ENCODE measurements around the gene PIGX. TPM values are rescaled to one million over a fixed set of nuclear protein-coding genes. Genes with fewer than 3 reads are reported as not detected.

Gene PIGX
- total RNA-seq, 2 experiments from 2014 or later = 30.7 to 32.8 TPM

DNA sequence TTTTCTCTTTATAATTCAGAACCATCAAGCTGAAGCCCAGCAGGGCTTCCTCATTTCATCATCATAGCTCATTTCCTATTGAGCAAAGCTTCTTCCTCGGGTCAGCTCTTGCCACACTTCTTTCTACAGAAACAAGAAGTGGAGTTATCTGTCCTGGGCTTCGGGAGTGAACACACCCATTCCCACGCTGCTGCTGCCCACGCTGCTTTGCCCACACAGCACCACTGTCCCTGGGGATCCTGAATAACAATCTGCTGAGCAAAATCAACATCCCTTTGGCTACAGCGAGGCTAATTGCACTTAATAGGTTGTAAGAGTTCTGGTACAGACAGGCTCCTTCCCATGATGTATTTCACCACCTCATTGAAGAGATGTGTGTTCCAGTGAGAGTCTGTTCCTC is 23.8 kb upstream of the PIGX start:
- H3K4me1 Mint-ChIP-seq (ENCODE audit: low read depth) = peaks cover 12% of the 10 kb centered on the region
- H3K27me3 Mint-ChIP-seq (ENCODE audit: low read depth) = no peaks in the 10 kb centered on the region
- intact Hi-C loops (cut with micrococcal nuclease) = no loop called here
- H3K4me3 Mint-ChIP-seq = no peak overlapping the region
- no peaks in the 10 kb centered on the region for H3K36me3 Mint-ChIP-seq (ENCODE audit: low read depth)
- no peak overlapping the region for H3K27ac Mint-ChIP-seq
- CTCF ChIA-PET = interaction anchor here (11.4 kb wide), 1 partner anchor 79 kb away, joined by 265 read pairs; no protein-coding TSS in a partner anchor
- DNase-seq = no peak
- H3K9me3 Mint-ChIP-seq = no peaks in the 10 kb centered on the region

DNA sequence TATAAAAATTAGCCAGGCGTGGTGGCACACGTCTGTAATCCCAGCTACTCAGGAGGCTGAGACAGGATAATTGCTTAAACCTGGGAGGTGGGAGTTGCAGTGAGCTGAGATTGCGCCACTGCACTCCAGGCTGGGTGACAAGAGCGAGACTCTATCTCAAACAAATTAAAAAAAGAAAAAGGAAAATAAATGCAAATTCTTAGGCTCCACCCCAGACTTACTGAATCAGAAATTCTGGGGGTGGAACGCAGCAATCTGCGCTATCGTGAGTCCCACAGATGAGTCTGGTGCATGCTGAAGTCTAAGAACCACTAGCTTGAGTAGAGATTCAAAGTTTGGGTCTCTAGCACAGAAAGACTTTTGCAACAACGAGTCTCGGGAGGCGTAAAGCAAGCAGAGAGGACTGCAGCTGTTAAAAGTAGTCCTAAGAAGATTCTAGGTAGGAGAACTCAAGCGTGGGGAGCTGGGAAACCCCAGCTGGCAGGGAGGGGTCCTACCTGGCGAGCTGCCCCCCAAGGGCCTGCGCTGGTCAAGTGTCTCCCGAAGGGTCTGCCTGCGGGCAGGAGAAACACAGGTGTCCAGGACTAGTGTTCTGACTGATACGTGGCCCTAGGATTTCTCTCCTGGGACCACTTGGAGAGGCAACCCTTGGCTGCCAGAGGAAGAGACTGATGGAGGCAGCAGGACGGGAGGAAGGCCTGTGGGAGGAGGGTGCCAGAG is 22.1 kb upstream of the PIGX start:
- no peak overlapping the region for H3K4me3 Mint-ChIP-seq
- no peak for DNase-seq
- CTCF ChIA-PET = interaction anchor here (11.4 kb wide), 1 partner anchor 80 kb away, joined by 265 read pairs; no protein-coding TSS in a partner anchor
- H3K27me3 Mint-ChIP-seq (ENCODE audit: low read depth) = no peaks in the 10 kb centered on the region
- no peak overlapping the region for H3K27ac Mint-ChIP-seq
- peaks cover 1% of the 10 kb centered on the region for H3K4me1 Mint-ChIP-seq (ENCODE audit: low read depth)
- H3K9me3 Mint-ChIP-seq = no peaks in the 10 kb centered on the region
- intact Hi-C loops (cut with micrococcal nuclease) = no loop called here
- H3K36me3 Mint-ChIP-seq (ENCODE audit: low read depth) = no peaks in the 10 kb centered on the region

- no peaks in the 10 kb centered on the region for H3K27me3 Mint-ChIP-seq (ENCODE audit: low read depth)
- CTCF ChIA-PET = interaction anchor here (0.7 to 11.4 kb wide), 3 partner anchors 14 to 686 kb away, joined by 4 to 265 read pairs (median 8); no protein-coding TSS in a partner anchor
- intact Hi-C loops (cut with micrococcal nuclease) = no loop called here
- no peak for DNase-seq
- no peaks in the 10 kb centered on the region for H3K4me1 Mint-ChIP-seq (ENCODE audit: low read depth)
- no peaks in the 10 kb centered on the region for H3K9me3 Mint-ChIP-seq
- no peaks in the 10 kb centered on the region for H3K36me3 Mint-ChIP-seq (ENCODE audit: low read depth)
- H3K27ac Mint-ChIP-seq = no peak overlapping the region
- H3K4me3 Mint-ChIP-seq = no peak overlapping the region
Measured at GRCh38 chr3:196691386-196691785, 20.8 kb upstream of the PIGX start.

- Mint-ChIP-seq H3K4me1 (ENCODE audit: low read depth) (no peaks in the 10 kb centered on the region), H3K4me3 (no peak overlapping the region), H3K9me3 (no peaks in the 10 kb centered on the region), H3K36me3 (ENCODE audit: low read depth) (no peaks in the 10 kb centered on the region), H3K27ac (no peak overlapping the region), H3K27me3 (ENCODE audit: low read depth) (no peaks in the 10 kb centered on the region)
- intact Hi-C loops (cut with micrococcal nuclease) = loop anchor here (2.0 kb wide), 1 partner anchor 157 kb away; no protein-coding TSS in a partner anchor
- no peak for DNase-seq
- CTCF ChIA-PET = interaction anchor here (1.6 to 11.4 kb wide), 2 partner anchors 10 to 85 kb away, joined by 7 to 265 read pairs; no protein-coding TSS in a partner anchor
Measured at GRCh38 chr3:196694202-196694638, 18.0 kb upstream of the PIGX start.

DNA sequence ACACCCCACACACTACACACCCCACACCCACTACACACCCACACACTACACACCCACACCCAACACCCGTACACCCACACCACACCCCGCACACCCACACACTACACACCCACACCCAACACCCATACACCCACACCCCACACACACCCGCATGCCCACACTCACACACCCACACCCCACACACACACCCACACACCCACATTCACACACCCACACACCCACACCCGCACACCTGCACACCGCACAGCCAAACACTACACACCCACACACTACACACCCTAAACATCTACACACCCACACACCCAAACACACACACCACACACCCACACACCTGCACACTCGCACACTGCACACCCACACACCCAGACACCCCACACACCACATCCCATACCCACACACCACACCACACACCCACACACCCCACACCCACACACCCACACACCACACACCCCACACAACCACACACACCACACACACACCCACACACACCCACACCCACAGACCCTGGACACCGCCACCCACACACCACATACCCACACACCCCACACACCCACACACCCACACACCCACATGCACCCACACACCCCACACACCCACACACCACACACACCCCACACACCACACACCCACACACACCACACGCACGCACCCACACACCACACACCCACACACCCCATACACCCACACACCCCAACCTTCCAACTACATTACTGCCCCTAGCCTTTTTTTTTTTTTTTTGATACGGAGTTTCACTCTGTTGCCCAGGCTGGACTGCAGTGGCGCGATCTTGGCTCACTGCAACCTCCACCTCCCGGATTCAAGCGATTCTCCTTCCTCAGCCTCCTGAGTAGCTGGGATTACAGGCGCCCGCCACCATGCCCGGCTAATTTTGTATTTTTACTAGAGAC is 17.0 kb upstream of the PIGX start:
- Mint-ChIP-seq H3K4me1 (ENCODE audit: low read depth) (no peaks in the 10 kb centered on the region), H3K4me3 (no peak overlapping the region), H3K9me3 (no peaks in the 10 kb centered on the region), H3K36me3 (ENCODE audit: low read depth) (no peaks in the 10 kb centered on the region), H3K27ac (no peak overlapping the region), H3K27me3 (ENCODE audit: low read depth) (no peaks in the 10 kb centered on the region)
- DNase-seq = no peak
- CTCF ChIA-PET = interaction anchor here (1.6 kb wide), 1 partner anchor 9 kb away, joined by 5 read pairs; no protein-coding TSS in a partner anchor
- intact Hi-C loops (cut with micrococcal nuclease) = loop anchor here (2.0 kb wide), 1 partner anchor 158 kb away; no protein-coding TSS in a partner anchor

DNA sequence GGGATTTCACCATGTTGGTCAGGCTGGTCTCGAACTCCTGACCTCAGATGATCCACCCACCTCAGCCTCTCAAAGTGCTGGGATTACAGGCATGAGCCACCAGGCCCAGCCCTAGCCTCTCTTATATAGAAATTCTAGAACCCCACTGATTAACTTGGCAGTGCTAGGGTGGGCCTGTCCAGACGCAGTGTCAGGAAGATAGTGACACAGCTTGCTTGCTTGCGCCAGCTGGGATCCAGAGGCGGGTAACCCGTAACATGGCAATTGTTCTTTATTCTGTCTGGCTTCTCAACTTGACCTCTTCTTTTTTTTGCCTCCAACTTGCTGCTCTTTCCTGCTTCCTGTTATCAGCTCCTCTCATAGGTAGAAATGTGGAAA is 16.3 kb upstream of the PIGX start:
- no peak for DNase-seq
- Mint-ChIP-seq H3K4me3 (no peak overlapping the region), H3K27ac (no peak overlapping the region), H3K4me1 (ENCODE audit: low read depth) (no peaks in the 10 kb centered on the region), H3K27me3 (ENCODE audit: low read depth) (no peaks in the 10 kb centered on the region), H3K36me3 (ENCODE audit: low read depth) (no peaks in the 10 kb centered on the region), H3K9me3 (no peaks in the 10 kb centered on the region)
- intact Hi-C loops (cut with micrococcal nuclease) = loop anchor here (2.0 kb wide), 1 partner anchor 159 kb away; no protein-coding TSS in a partner anchor
- CTCF ChIA-PET = interaction anchor here (0.9 to 1.6 kb wide), 2 partner anchors 10 to 87 kb away, joined by 4 to 5 read pairs; no protein-coding TSS in a partner anchor

- no peaks in the 10 kb centered on the region for H3K27me3 Mint-ChIP-seq (ENCODE audit: low read depth)
- H3K9me3 Mint-ChIP-seq = no peaks in the 10 kb centered on the region
- no peak overlapping the region for H3K27ac Mint-ChIP-seq
- H3K4me3 Mint-ChIP-seq = no peak overlapping the region
- CTCF ChIA-PET = interaction anchor here (0.6 to 1.6 kb wide), 3 partner anchors 9 to 327 kb away, joined by 4 to 5 read pairs (median 4); no protein-coding TSS in a partner anchor
- intact Hi-C loops (cut with micrococcal nuclease) = no loop called here
- no peak for DNase-seq
- H3K4me1 Mint-ChIP-seq (ENCODE audit: low read depth) = no peaks in the 10 kb centered on the region
- no peaks in the 10 kb centered on the region for H3K36me3 Mint-ChIP-seq (ENCODE audit: low read depth)
Measured at GRCh38 chr3:196697270-196697669, 14.9 kb upstream of the PIGX start.

DNA sequence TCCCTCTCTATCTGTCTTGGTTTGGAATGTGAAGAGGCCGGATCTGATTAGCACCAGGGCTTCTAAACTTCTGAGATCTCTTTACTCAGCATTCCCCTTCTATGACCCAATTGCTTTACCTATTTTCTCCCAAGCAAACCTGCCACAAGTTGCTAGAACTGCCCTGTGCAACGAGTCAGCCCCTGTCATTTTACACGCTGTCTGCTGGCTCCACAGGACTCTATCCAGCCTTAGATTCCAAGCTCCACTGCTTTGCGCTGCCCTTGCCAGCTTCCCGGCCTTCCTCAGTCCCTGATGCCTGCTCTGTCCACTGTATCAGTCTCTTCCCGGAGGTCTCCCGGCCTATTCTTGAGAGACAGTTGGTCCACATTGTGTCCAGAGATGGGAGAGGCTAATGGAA is 12.4 kb upstream of the PIGX start:
- H3K9me3 Mint-ChIP-seq = no peaks in the 10 kb centered on the region
- DNase-seq = no peak
- no peak overlapping the region for H3K27ac Mint-ChIP-seq
- intact Hi-C loops (cut with micrococcal nuclease) = no loop called here
- no peaks in the 10 kb centered on the region for H3K27me3 Mint-ChIP-seq (ENCODE audit: low read depth)
- H3K36me3 Mint-ChIP-seq (ENCODE audit: low read depth) = no peaks in the 10 kb centered on the region
- H3K4me3 Mint-ChIP-seq = no peak overlapping the region
- CTCF ChIA-PET = interaction anchor here (0.6 kb wide), 1 partner anchor 12 kb away, joined by 3 read pairs; no protein-coding TSS in a partner anchor
- no peaks in the 10 kb centered on the region for H3K4me1 Mint-ChIP-seq (ENCODE audit: low read depth)

DNA sequence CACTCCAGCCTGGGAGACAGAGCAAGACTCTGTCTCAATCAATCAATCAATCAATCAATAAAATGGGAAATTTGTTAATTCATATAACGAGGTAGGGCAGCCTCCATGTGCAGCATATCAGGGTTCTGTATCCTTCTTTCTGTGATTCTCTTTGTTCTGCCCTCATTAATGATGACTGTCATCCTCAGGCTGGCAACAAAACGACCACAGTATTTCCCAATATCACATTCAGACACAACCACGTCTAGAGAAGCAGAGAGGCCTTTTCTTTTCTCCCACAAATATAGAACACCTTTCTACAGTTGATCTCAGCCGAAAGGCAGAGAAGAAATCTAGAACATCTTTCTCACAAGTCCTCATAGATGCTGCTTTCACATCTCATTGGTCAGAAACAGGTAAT is 11.4 kb upstream of the PIGX start:
- Mint-ChIP-seq H3K36me3 (ENCODE audit: low read depth) (no peaks in the 10 kb centered on the region), H3K27me3 (ENCODE audit: low read depth) (no peaks in the 10 kb centered on the region), H3K4me3 (no peak overlapping the region), H3K4me1 (ENCODE audit: low read depth) (no peaks in the 10 kb centered on the region), H3K27ac (no peak overlapping the region), H3K9me3 (no peaks in the 10 kb centered on the region)
- no peak for DNase-seq
- intact Hi-C loops (cut with micrococcal nuclease) = no loop called here
- CTCF ChIA-PET = no interaction called here

DNA sequence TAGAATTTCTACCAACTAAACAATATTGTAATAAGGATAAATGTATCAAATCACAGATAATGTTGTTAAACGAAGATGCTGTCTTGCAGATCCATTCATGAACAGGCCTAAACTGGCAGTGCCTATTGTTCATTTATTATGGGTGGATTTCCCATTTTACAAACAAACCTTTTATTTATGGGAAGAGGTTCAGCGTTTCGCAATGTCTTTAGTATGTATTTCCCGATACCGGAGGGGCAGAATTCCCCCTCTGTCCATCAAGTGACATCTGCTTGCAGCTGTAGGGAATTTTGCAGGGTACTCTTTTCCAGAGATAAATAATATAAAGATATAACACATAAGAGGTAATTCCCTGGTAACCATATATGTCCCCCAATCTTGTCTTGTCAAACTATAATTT is 5.8 kb upstream of the PIGX start:
- Mint-ChIP-seq H3K27ac (no peak overlapping the region), H3K4me3 (no peak overlapping the region), H3K4me1 (ENCODE audit: low read depth) (peaks cover 11% of the 10 kb centered on the region), H3K36me3 (ENCODE audit: low read depth) (no peaks in the 10 kb centered on the region), H3K9me3 (no peaks in the 10 kb centered on the region), H3K27me3 (ENCODE audit: low read depth) (no peaks in the 10 kb centered on the region)
- CTCF ChIA-PET = interaction anchor here (0.6 to 0.8 kb wide), 2 partner anchors 9 to 184 kb away, joined by 3 to 4 read pairs; no protein-coding TSS in a partner anchor
- DNase-seq = no peak
- intact Hi-C loops (cut with micrococcal nuclease) = no loop called here

DNA sequence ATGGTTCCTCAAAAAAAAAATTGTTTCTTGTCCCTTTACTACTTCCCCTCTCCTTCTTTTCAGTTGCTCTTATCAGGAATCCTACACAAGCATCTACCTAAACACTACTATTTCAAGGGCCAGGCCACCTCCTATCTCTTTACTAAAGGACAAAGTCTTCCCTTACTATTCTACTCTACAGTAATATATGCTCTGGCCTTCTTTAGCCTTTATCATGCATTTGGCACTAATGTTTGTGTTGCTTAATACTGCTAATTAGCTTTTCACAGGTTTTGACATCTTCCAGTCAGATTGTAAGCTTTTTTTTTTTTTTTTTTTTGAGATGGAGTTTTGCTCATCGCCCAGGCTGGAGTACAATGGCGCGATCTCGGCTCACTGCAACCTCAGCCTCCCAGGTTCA is 5.4 kb upstream of the PIGX start:
- Mint-ChIP-seq H3K4me1 (ENCODE audit: low read depth) (peaks cover 15% of the 10 kb centered on the region), H3K9me3 (no peaks in the 10 kb centered on the region), H3K4me3 (no peak overlapping the region), H3K27ac (no peak overlapping the region), H3K36me3 (ENCODE audit: low read depth) (no peaks in the 10 kb centered on the region), H3K27me3 (ENCODE audit: low read depth) (no peaks in the 10 kb centered on the region)
- intact Hi-C loops (cut with micrococcal nuclease) = no loop called here
- DNase-seq = no peak
- CTCF ChIA-PET = interaction anchor here (0.8 kb wide), 1 partner anchor 10 kb away, joined by 4 read pairs; no protein-coding TSS in a partner anchor

DNA sequence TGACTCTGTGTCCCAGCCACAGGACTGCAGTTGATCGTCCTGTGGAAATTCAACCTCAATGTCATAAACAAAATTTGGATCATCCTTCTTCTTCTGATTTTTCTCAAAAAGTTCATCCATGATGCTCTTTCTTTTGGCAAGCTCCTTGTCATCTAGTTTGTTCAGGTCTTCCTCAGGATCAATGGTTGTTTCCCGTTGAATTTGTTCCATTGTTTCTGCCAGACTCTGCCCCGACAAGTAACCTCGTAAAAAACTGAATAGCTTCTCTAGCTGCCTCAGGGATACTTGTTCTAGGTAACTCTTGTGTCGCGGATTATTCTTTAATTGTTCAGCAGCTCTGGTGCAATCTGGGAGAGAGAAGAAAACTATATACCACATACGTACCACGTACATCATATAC is 4.6 kb upstream of the PIGX start:
- CTCF ChIA-PET = interaction anchor here (1.1 to 1.5 kb wide), 2 partner anchors 23 to 98 kb away, joined by 3 to 5 read pairs; no protein-coding TSS in a partner anchor
- Mint-ChIP-seq H3K9me3 (no peaks in the 10 kb centered on the region), H3K27ac (no peak overlapping the region), H3K27me3 (ENCODE audit: low read depth) (no peaks in the 10 kb centered on the region), H3K4me3 (no peak overlapping the region), H3K4me1 (ENCODE audit: low read depth) (peaks cover 16% of the 10 kb centered on the region), H3K36me3 (ENCODE audit: low read depth) (no peaks in the 10 kb centered on the region)
- intact Hi-C loops (cut with micrococcal nuclease) = no loop called here
- no peak for DNase-seq

Measured in activated naive CD4-positive, alpha-beta T cell treated with anti-CD3 and anti-CD28 coated beads for 36 hours (primary cell).